Kidney (tissue), 14 donors: ENCODE results near the gene SERPINA5. TPM values are rescaled to one million over a fixed set of nuclear protein-coding genes. Genes with fewer than 3 reads are reported as not detected.

Experiments
- DNase-seq, 5 donors: peaks; one replicate each; pipeline ENCODE4 v3.0.0-alpha.2; 2013 to 2020
- FAIRE-seq: peaks from 2 replicates; lab custom pipeline; 2012; peaks lifted over from hg19 to GRCh38; lab: Jason Lieb, UNC
- H3K27ac ChIP-seq, 2 donors: one replicate each; pipeline ENCODE4 v1.7.0; 2013; ENCODE audit warnings: low read depth in 2 of 2, low read length in 2 of 2, inconsistent platforms in 1 of 2
- H3K27me3 ChIP-seq: one replicate; pipeline ENCODE4 v1.7.1; 2013; ENCODE audit warnings: low read length, inconsistent platforms; ENCODE audit not compliant: control insufficient read depth, insufficient read depth
- H3K36me3 ChIP-seq, 3 donors: one replicate each; pipeline versions ENCODE4 v1.7.0 to v1.7.1; 2013; ENCODE audit warnings: low read length in 3 of 3, control low read depth in 1 of 3, inconsistent platforms in 1 of 3; ENCODE audit not compliant: insufficient read depth in 3 of 3, control insufficient read depth in 2 of 3
- H3K4me1 ChIP-seq, 3 donors: one replicate each; pipeline versions ENCODE4 v1.7.0 to v1.7.1; 2013; ENCODE audit warnings: low read length in 3 of 3, inconsistent platforms in 1 of 3, low read depth in 1 of 3; ENCODE audit not compliant: control insufficient read depth in 2 of 3, insufficient read depth in 2 of 3
- H3K4me3 ChIP-seq, 3 donors: one replicate each; pipeline versions ENCODE4 v1.7.0 to v1.8.1; 2013; ENCODE audit warnings: low read length in 3 of 3, control low read depth in 1 of 3, inconsistent platforms in 1 of 3
- H3K9ac ChIP-seq, 3 donors: one replicate each; pipeline versions ENCODE4 v1.7.0 to v1.7.1; 2013; ENCODE audit warnings: low read length in 3 of 3, control low read depth in 1 of 3, inconsistent platforms in 1 of 3
- H3K9me3 ChIP-seq, 3 donors: one replicate each; pipeline versions ENCODE4 v1.7.0 to v1.7.1; 2013; ENCODE audit warnings: low read length in 3 of 3, control low read depth in 1 of 3, inconsistent platforms in 1 of 3; ENCODE audit not compliant: control insufficient read depth in 2 of 3, insufficient read depth in 1 of 3
- intact Hi-C: fragments of 100-400 bp; cut with DNase I; formaldehyde crosslinking; loops from one replicate; pipeline ENCODE4 v1.11.1; 2022
- polyA plus RNA-seq: library from polyadenylated mRNA; stranded (reverse); fragments of 350-450 nt; fragmentation: Illumina TruSeq; extraction: RNeasy Lipid Tissue Mini Kit (QIAGEN cat#74804); gene quantifications from one replicate; pipeline ENCODE4 v1.2.3, GENCODE V29; 2014; ENCODE audit warnings: low read depth, low replicate concordance; ENCODE audit not compliant: insufficient read depth
- total RNA-seq: library from RNA; stranded (reverse); fragmentation: NEBNext Ultra II Directional; extraction: Animal tissue kit (Norgen Biotek cat#: 25700); gene quantifications from one replicate; pipeline ENCODE4 v1.2.1, GENCODE V29; 2021
- TF ChIP-seq, protein P1 (sequence below): IDR thresholded peaks from 3 replicates; pipeline ENCODE4 v1.5.1; 2012; ENCODE audit warnings: mild to moderate bottlenecking, moderate library complexity, borderline replicate concordance; ENCODE audit not compliant: insufficient read depth; ENCODE audit errors: extremely low read depth
- donor health status: control.
- donor health status: control.
- donor health status: control.
- donor health status: control.
- donor health status: control.
- donor health status: DM: yes; HTN: yes; CAD: no.
- donor health status: Normal renal cell carcinoma (clear cell type).

SERPINA5 gene
- total and polyA plus RNA-seq, 2 donors from 2014 or later, result 85.1 to 522 TPM

DNA sequence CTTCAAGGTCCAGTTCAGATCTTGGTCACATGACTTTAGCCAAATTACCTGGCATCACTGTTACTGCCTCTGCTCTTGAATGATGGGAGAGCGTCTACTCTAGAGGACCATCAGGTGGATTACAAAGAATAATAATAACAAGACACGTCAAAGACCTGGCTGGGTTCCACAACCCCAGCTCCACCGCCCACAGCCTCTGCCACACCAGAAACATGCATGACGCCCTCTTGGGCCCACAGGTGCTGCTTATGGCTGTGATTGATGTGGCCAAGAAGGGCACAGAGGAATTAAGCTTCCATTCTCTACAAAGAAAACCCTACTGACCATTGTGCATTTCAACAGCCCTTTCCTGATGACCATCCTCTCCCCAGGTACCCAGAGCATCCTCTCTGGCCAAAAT, 49.2 kb downstream of the SERPINA5 start:
- TF ChIP-seq, protein P1, sequence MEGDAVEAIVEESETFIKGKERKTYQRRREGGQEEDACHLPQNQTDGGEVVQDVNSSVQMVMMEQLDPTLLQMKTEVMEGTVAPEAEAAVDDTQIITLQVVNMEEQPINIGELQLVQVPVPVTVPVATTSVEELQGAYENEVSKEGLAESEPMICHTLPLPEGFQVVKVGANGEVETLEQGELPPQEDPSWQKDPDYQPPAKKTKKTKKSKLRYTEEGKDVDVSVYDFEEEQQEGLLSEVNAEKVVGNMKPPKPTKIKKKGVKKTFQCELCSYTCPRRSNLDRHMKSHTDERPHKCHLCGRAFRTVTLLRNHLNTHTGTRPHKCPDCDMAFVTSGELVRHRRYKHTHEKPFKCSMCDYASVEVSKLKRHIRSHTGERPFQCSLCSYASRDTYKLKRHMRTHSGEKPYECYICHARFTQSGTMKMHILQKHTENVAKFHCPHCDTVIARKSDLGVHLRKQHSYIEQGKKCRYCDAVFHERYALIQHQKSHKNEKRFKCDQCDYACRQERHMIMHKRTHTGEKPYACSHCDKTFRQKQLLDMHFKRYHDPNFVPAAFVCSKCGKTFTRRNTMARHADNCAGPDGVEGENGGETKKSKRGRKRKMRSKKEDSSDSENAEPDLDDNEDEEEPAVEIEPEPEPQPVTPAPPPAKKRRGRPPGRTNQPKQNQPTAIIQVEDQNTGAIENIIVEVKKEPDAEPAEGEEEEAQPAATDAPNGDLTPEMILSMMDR, result no peak
- Histone ChIP-seq H3K4me1 (no peaks in the 10 kb centered on the region), H3K36me3 (no peaks in the 10 kb centered on the region), H3K27ac (no peak overlapping the region), H3K4me3 (no peak overlapping the region), H3K9me3 (no peaks in the 10 kb centered on the region), H3K9ac (no peak overlapping the region), H3K27me3 (no peaks in the 10 kb centered on the region)
- FAIRE-seq, result no peak
- DNase-seq, result no peak
- intact Hi-C loops, result no loop called here

DNA sequence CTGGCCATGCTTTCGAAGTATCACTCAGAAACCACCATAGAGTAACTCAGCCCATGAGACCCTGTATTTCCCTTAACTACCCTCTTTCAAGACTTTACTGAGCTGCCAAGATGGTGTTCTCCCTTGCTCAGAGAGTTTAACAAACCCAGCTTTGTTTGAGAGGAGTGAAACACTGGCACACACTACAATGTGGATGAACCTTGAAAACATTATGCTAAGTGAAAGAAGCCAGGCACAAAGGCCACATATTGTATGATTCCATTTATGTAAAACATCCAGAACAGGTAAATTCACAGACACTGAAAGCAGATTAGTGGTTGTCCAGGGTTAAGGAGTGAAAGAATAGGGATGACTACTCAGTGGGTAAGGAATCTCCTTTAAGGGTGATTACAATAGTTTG, 49.8 kb downstream of the SERPINA5 start:
- no peaks in the 10 kb centered on the region for H3K36me3 ChIP-seq
- no peaks in the 10 kb centered on the region for H3K9me3 ChIP-seq
- intact Hi-C loops, result no loop called here
- TF ChIP-seq, protein P1, result no peak
- no peak overlapping the region for H3K9ac ChIP-seq
- H3K4me1 ChIP-seq, result no peaks in the 10 kb centered on the region
- no peaks in the 10 kb centered on the region for H3K27me3 ChIP-seq
- H3K27ac ChIP-seq, result no peak overlapping the region
- no peak for DNase-seq
- no peak overlapping the region for H3K4me3 ChIP-seq
- no peak for FAIRE-seq

DNA sequence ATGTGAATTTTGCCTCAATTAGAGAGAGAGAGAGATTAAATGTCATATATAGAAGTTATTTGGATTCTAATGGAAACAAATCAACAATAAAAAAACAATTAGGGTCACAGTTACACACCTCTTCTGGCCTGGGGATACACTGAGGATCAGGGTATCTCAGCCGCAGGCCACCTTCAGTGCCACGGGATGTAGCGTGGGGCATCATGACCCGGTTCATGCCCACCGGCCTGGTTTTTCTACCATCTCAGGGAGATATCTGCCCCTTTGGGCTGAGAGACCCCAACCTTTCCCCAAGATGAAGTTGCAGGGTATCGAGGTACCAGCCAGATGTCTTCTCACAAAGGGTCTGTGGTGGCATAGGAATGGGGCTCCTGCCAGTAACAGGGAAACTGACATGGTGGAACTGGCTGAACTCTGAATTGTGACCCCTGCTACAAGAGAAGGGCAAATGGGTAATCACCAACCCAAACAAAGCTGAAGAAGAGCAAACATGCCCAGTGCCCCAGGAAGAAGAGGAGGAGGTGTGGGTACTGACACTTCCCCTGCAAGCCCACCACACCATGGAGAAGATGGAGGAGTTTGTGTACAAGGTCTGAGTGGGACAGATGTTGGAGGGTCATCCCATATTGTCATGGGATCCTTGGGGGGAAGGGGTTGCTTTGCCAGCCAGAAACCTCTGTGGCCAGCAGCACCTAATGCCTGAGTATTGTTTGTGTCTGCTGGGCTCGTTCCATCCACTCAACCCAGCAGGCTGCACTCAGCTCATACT, 50.5 kb downstream of the SERPINA5 start:
- no peak overlapping the region for H3K27ac ChIP-seq
- H3K4me1 ChIP-seq, result peaks cover 0 to 2% (median 0%) of the 10 kb centered on the region in 3 donors
- intact Hi-C loops, result no loop called here
- TF ChIP-seq, protein P1, result no peak
- H3K4me3 ChIP-seq, result no peak overlapping the region
- H3K9ac ChIP-seq, result no peak overlapping the region
- H3K9me3 ChIP-seq, result no peaks in the 10 kb centered on the region
- no peak for DNase-seq
- FAIRE-seq, result no peak
- H3K36me3 ChIP-seq, result no peaks in the 10 kb centered on the region
- H3K27me3 ChIP-seq, result no peaks in the 10 kb centered on the region

DNA sequence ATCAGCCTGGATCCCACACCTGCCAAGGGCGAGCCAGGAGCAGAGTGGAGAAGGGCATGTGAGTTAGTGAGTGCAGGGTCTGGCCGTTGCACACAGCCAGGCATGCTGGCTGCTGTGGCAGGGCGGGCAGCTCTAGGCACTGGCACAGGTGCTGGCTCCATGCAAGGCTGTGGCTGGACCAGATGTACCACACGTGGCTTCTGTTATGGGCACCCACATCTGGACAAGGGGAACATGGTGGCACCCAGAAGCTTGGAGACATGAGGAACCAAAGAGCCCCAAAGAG, 51.0 kb downstream of the SERPINA5 start:
- DNase-seq, result no peak

More for the DNA sequence above, 51.0 kb downstream of the SERPINA5 start:
- peaks cover 0 to 3% (median 0%) of the 10 kb centered on the region in 3 donors for H3K4me1 ChIP-seq
- intact Hi-C loops, result no loop called here
- TF ChIP-seq, protein P1, result no peak
- H3K9ac ChIP-seq, result no peak overlapping the region
- no peak for FAIRE-seq
- H3K36me3 ChIP-seq, result no peaks in the 10 kb centered on the region
- no peaks in the 10 kb centered on the region for H3K27me3 ChIP-seq
- H3K9me3 ChIP-seq, result no peaks in the 10 kb centered on the region
- H3K27ac ChIP-seq, result no peak overlapping the region
- H3K4me3 ChIP-seq, result no peak overlapping the region
